GM12801 (cell line): ENCODE results near the gene TPRG1.

Source experiments
- CTCF ChIP-seq: IDR thresholded peaks from one replicate; pipeline ENCODE4 v1.5.1; 2011; ENCODE audit warnings: control low read depth; ENCODE audit not compliant: insufficient read length; ENCODE audit errors: extremely low read depth

The TPRG1 gene

GRCh38 chr3:189316296-189317019 lies 144.7 kb downstream of the TPRG1 start:
- TF ChIP-seq CTCF = no peak

- no peak for TF ChIP-seq CTCF
These were observed 146.1 kb downstream of the TPRG1 start for GRCh38 chr3:189317911-189318310.

- no peak for TF ChIP-seq CTCF
These were observed 148.7 kb downstream of the TPRG1 start for GRCh38 chr3:189320511-189320910.

- no peak for TF ChIP-seq CTCF
These were observed 150.6 kb downstream of the TPRG1 start for GRCh38 chr3:189322339-189322738.

GRCh38 chr3:189324538-189325138 lies 152.9 kb downstream of the TPRG1 start:
- no peak for TF ChIP-seq CTCF

GRCh38 chr3:189325454-189325853 lies 153.7 kb downstream of the TPRG1 start:
- no peak for TF ChIP-seq CTCF

- TF ChIP-seq CTCF = no peak
These were observed 158.3 kb downstream of the TPRG1 start for GRCh38 chr3:189330066-189330465.
